Fibroblast of villous mesenchyme (primary cell): ENCODE data around the gene PUDP. TPM values are rescaled to one million over a fixed set of nuclear protein-coding genes. Genes with fewer than 3 reads are reported as not detected.

Experiments used
- DNase-seq: peaks from one replicate; pipeline ENCODE4 v3.0.0-alpha.2; 2010; ENCODE audit warnings: low read depth
- H3K4me3 ChIP-seq: 2 replicates; pipeline ENCODE4 v1.5.1; 2011; ENCODE audit warnings: low read depth, mild to moderate bottlenecking, low read length
- total RNA-seq: library from RNA; depleted of rRNA; stranded (reverse); fragments of >200 nt; gene quantifications from 2 replicates; pipeline ENCODE4 v1.2.3, GENCODE V29; 2012
- TF ChIP-seq, protein P1 (sequence below): IDR thresholded peaks from 2 replicates; pipeline ENCODE4 v1.5.1; 2012; ENCODE audit warnings: low read depth, mild to moderate bottlenecking, low read length; ENCODE audit not compliant: insufficient read depth

The PUDP gene
- total RNA-seq, 1 donor, result 15.1 TPM

- DNase-seq, result no peak
- no peak overlapping the region for H3K4me3 ChIP-seq
- TF ChIP-seq, protein P1, sequence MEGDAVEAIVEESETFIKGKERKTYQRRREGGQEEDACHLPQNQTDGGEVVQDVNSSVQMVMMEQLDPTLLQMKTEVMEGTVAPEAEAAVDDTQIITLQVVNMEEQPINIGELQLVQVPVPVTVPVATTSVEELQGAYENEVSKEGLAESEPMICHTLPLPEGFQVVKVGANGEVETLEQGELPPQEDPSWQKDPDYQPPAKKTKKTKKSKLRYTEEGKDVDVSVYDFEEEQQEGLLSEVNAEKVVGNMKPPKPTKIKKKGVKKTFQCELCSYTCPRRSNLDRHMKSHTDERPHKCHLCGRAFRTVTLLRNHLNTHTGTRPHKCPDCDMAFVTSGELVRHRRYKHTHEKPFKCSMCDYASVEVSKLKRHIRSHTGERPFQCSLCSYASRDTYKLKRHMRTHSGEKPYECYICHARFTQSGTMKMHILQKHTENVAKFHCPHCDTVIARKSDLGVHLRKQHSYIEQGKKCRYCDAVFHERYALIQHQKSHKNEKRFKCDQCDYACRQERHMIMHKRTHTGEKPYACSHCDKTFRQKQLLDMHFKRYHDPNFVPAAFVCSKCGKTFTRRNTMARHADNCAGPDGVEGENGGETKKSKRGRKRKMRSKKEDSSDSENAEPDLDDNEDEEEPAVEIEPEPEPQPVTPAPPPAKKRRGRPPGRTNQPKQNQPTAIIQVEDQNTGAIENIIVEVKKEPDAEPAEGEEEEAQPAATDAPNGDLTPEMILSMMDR, result no peak
These were observed 74.6 kb downstream of the PUDP start for GRCh38 chrX:7073336-7073735.

DNA sequence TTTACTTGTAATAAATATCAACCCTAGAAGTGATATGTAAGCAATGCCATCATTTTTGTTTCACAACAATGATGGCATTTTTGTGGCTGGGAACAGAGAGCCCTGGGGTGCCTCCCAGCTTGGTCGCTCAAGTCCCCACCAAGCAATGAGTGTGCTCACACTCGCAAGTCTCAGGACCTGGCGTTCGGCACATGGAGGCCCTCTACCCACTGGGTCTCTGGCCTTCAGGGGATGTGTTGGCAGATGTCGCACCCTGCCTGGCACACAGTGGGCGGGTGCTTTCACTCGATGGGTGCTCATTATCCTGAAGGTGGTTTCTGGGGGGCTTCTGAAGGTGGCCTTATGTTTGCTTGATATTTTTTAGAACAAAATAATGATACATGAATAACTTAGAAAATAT is 75.1 kb downstream of the PUDP start:
- TF ChIP-seq, protein P1, result no peak
- H3K4me3 ChIP-seq, result no peak overlapping the region
- DNase-seq, result no peak

GRCh38 chrX:7071390-7071789 is 76.6 kb downstream of the PUDP start:
- TF ChIP-seq, protein P1, result no peak
- DNase-seq, result no peak
- H3K4me3 ChIP-seq, result no peak overlapping the region

DNA sequence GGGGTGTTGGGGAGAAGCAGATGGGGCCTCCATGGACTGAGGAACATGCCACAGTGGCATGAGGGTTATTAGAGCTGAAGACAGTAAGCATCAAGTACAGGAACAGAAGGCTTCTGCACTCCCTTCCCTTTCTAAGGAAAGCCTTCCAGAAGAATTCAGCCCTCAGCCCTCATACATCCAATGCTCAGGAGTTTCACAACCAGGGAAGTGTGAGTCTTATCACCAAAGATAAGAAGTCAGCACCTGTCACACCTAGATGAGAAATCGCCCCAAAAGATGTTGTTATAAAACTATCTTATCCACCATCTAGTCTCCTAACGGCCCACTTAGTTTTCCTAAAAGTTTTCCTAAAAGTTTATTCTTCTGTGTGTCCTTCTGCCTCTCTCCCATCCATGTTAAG is 78.4 kb downstream of the PUDP start:
- no peak overlapping the region for H3K4me3 ChIP-seq
- no peak for DNase-seq
- TF ChIP-seq, protein P1, result no peak

DNA sequence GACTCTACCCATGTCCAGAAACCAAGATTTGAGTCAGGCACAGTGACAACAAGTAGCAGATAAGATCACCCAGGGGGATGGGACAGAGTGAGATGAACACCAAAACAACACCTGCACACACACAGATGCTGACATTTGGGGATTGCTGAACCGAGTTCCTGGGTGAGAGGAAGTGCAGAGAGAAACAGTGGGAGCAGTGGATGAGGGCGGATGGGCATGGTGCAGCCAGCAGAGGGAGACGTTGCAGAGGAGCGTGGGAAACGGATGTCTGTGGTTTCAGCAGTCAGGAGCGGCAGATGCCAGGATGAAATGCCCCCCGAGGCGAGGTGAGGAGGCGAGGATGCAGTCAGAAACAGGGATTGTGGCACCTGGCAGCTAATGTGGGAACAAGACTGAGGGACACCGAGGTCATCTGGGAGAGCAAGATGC is 79.0 kb downstream of the PUDP start:
- TF ChIP-seq, protein P1, result peak; percentile 47
- H3K4me3 ChIP-seq, result no peak overlapping the region
- DNase-seq, result peak; percentile 7

- TF ChIP-seq, protein P1, result no peak
- no peak overlapping the region for H3K4me3 ChIP-seq
These were observed 80.7 kb downstream of the PUDP start for GRCh38 chrX:7067256-7067655.

GRCh38 chrX:7065473-7065872 is 82.5 kb downstream of the PUDP start:
- no peak for DNase-seq
- TF ChIP-seq, protein P1, result no peak
- no peak overlapping the region for H3K4me3 ChIP-seq

More at GRCh38 chrX:7067256-7067655, 80.7 kb downstream of the PUDP start:
- DNase-seq, result no peak
